Fibroblast of skin of abdomen (primary cell): Measurements from ENCODE around the gene FLII.

Experiments
- DNase-seq: peaks from one replicate; pipeline ENCODE4 v3.0.0-alpha.2; 2013

The FLII gene

GRCh38 chr17:18260332-18261145 is 2.0 kb upstream of the FLII start, which contains the start of gene MIEF2:
TSS of gene MIEF2 (plus strand) at chr17:18260662. CDS start at chr17:18262721, 2,059 bp downstream.
- DNase-seq = peak; percentile 92

- DNase-seq = peak; percentile 28
These were observed 1.2 kb upstream of the FLII start for GRCh38 chr17:18259621-18260331.

GRCh38 chr17:18257982-18258355 is 569 bp downstream of the FLII start:
- DNase-seq = peak; percentile 25

- no peak for DNase-seq
These were observed 1.1 kb downstream of the FLII start for GRCh38 chr17:18257268-18257981.

- DNase-seq = no peak
These were observed 1.8 kb downstream of the FLII start for GRCh38 chr17:18256776-18257175.

GRCh38 chr17:18256351-18256750 is 2.2 kb downstream of the FLII start:
- no peak for DNase-seq

- no peak for DNase-seq
These were observed 3.5 kb downstream of the FLII start for GRCh38 chr17:18254888-18255649.

GRCh38 chr17:18253947-18254821 is 4.4 kb downstream of the FLII start:
- no peak for DNase-seq

GRCh38 chr17:18253187-18253884 is 5.2 kb downstream of the FLII start:
- no peak for DNase-seq

- no peak for DNase-seq
These were observed 6.4 kb downstream of the FLII start for GRCh38 chr17:18252160-18252559.

GRCh38 chr17:18251204-18251603 is 7.3 kb downstream of the FLII start:
- DNase-seq = no peak

- no peak for DNase-seq
These were observed 7.8 kb downstream of the FLII start for GRCh38 chr17:18250708-18251107.

- no peak for DNase-seq
These were observed 8.3 kb downstream of the FLII start for GRCh38 chr17:18250259-18250658.

- DNase-seq = no peak
These were observed 9.7 kb downstream of the FLII start for GRCh38 chr17:18248811-18249210.

- peak; percentile 68 for DNase-seq
These were observed 10.2 kb downstream of the FLII start for GRCh38 chr17:18248300-18248731.

GRCh38 chr17:18247613-18248001 is 10.9 kb downstream of the FLII start:
- no peak for DNase-seq

GRCh38 chr17:18246880-18247612 is 11.5 kb downstream of the FLII start:
- peak; percentile 27 for DNase-seq

- DNase-seq = no peak
These were observed 12.3 kb downstream of the FLII start for GRCh38 chr17:18246109-18246725.

GRCh38 chr17:18245038-18245776 is 13.3 kb downstream of the FLII start:
- DNase-seq = no peak
